ENCODE results near the gene QRICH1. TPM values are rescaled to one million over a fixed set of nuclear protein-coding genes. Genes with fewer than 3 reads are reported as not detected.
"Not testable (repeated sequence)": the region's sequence is repeated elsewhere in the genome, so short reads cannot be mapped to it uniquely, and the experiment has no call there.

QRICH1 gene
- total RNA-seq, 4 donors from 2014 or later, result 66.2 to 171 (median 81.8) TPM

GRCh38 chr3:49013113-49013737 lies 80.6 kb downstream of the QRICH1 start:
- Histone ChIP-seq H3K27me3 (no peaks in the 10 kb centered on the region), H3K27ac (peak overlapping the region in 1 of 4 donors; percentile 10), H3K9me3 (no peaks in the 10 kb centered on the region), H3K4me3 (no peak overlapping the region), H3K4me1 (peaks cover 0 to 67% (median 14%) of the 10 kb centered on the region in 3 donors), H3K36me3 (peaks cover 0 to 67% of the 10 kb centered on the region in 2 donors)
- WGBS, 2 donors (ENCODE audit: low coverage in 1 of 2), result 67 to 71% methylated on average over 6 to 8 of the region's 19 CpGs
- ATAC-seq, result no peak
- TF ChIP-seq, protein P1, sequence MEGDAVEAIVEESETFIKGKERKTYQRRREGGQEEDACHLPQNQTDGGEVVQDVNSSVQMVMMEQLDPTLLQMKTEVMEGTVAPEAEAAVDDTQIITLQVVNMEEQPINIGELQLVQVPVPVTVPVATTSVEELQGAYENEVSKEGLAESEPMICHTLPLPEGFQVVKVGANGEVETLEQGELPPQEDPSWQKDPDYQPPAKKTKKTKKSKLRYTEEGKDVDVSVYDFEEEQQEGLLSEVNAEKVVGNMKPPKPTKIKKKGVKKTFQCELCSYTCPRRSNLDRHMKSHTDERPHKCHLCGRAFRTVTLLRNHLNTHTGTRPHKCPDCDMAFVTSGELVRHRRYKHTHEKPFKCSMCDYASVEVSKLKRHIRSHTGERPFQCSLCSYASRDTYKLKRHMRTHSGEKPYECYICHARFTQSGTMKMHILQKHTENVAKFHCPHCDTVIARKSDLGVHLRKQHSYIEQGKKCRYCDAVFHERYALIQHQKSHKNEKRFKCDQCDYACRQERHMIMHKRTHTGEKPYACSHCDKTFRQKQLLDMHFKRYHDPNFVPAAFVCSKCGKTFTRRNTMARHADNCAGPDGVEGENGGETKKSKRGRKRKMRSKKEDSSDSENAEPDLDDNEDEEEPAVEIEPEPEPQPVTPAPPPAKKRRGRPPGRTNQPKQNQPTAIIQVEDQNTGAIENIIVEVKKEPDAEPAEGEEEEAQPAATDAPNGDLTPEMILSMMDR (IDR thresholded peaks at IDR 0.05), result no peak
- TF ChIP-seq POLR2AphosphoS5 (IDR thresholded peaks at IDR 0.05), result no peak
- TF ChIP-seq POLR2A (IDR thresholded peaks at IDR 0.05), result no peak
- no peak for TF ChIP-seq EP300 (IDR thresholded peaks at IDR 0.05)

DNA sequence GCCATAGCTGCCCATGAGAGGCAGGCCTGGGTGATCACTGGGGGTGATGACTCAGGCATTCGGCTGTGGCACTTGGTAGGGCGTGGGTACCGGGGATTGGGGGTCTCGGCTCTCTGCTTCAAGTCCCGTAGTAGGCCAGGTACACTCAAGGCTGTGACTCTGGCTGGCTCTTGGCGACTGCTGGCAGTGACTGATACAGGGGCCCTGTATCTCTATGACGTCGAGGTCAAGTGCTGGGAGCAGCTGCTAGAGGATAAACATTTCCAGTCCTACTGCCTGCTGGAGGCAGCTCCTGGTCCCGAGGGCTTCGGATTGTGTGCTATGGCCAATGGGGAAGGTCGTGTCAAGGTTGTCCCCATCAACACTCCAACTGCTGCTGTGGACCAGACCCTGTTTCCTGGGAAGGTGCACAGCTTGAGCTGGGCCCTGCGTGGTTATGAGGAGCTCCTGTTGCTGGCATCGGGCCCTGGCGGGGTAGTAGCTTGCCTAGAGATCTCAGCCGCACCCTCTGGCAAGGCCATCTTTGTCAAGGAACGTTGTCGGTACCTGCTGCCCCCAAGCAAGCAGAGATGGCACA lies 81.3 kb downstream of the QRICH1 start:
- no peak for ATAC-seq

DNA sequence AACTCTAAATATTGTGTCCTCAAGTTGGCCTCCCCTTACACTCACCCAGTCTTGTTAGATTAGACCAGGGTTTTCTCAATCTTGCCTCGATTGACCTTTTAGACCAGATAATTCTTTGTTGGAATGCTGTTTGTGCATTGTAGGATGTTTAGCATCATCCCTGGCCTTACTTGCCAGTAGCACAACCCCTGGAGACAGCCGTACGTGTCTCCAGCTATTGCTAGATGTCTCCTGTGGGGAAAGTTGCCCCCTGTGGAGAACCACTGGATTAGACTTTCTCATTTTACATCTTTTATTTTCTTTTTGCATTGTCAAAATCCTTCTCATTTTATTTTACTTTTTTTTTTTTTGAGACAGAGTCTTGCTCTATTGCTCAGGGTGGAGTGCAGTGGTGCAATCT lies 84.5 kb downstream of the QRICH1 start:
- Histone ChIP-seq H3K27ac (no peak overlapping the region), H3K36me3 (peaks cover 0 to 44% of the 10 kb centered on the region in 2 donors), H3K4me3 (no peak overlapping the region), H3K9me3 (no peaks in the 10 kb centered on the region), H3K27me3 (no peaks in the 10 kb centered on the region), H3K4me1 (peaks cover 0 to 72% (median 9%) of the 10 kb centered on the region in 3 donors)
- ATAC-seq, result no peak
- TF ChIP-seq POLR2AphosphoS5 (IDR thresholded peaks at IDR 0.05) (no peak), POLR2A (IDR thresholded peaks at IDR 0.05) (no peak), EP300 (IDR thresholded peaks at IDR 0.05) (no peak)
- TF ChIP-seq, protein P1 (IDR thresholded peaks at IDR 0.05), result no peak
- WGBS, 2 donors (ENCODE audit: low coverage in 1 of 2), result 62 to 69% methylated on average over 3 of the region's 3 CpGs

More for the DNA sequence above, 81.3 kb downstream of the QRICH1 start:
- TF ChIP-seq EP300 (IDR thresholded peaks at IDR 0.05), result no peak
- TF ChIP-seq, protein P1 (IDR thresholded peaks at IDR 0.05), result no peak
- no peak for TF ChIP-seq POLR2A (IDR thresholded peaks at IDR 0.05)
- no peak for TF ChIP-seq POLR2AphosphoS5 (IDR thresholded peaks at IDR 0.05)
- Histone ChIP-seq H3K9me3 (no peaks in the 10 kb centered on the region), H3K27ac (peak overlapping the region in 2 of 4 donors; percentile 20 to 46), H3K36me3 (peaks cover 0 to 67% of the 10 kb centered on the region in 2 donors), H3K4me3 (no peak overlapping the region), H3K4me1 (peaks cover 0 to 69% (median 13%) of the 10 kb centered on the region in 3 donors), H3K27me3 (no peaks in the 10 kb centered on the region)
- no CpG with 5 or more reads among the region's 17 CpGs for WGBS, 2 donors (ENCODE audit: low coverage in 1 of 2)

DNA sequence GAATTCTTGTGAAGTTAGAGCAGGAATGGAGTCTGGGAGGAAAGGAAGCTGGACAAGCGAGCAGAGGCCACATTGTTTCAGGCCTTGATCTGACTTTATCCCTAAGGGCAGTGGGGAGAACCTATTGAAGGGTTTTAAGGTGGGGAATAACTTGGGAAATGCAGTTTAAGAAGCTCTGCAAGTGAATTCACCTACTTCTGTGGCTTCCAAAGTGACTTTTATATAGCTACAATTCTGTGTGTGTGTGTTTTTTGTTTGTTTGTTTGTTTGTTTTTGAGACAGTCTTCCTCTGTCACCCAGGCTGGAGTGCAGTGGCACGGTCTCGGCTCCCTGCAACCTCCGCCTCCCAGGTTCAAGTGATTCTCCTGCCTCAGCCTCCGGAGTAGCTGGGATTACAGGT lies 85.2 kb downstream of the QRICH1 start:
- peaks cover 0 to 41% of the 10 kb centered on the region in 2 donors for H3K36me3 ChIP-seq
- WGBS, 2 donors (ENCODE audit: low coverage in 1 of 2), result 60 to 78% methylated on average over 2 to 4 of the region's 5 CpGs
- H3K27ac ChIP-seq, result peak overlapping the region in 3 of 4 donors; percentile 85 to 98 (median 97)
- H3K9me3 ChIP-seq, H3K27me3 ChIP-seq, ATAC-seq: not testable (repeated sequence)
- peaks cover 0 to 72% (median 9%) of the 10 kb centered on the region in 3 donors for H3K4me1 ChIP-seq
- H3K4me3 ChIP-seq, result peak overlapping the region in 1 of 2 donors; percentile 90

- peak overlapping the region; percentile 84 to 98 (median 91) for H3K27ac ChIP-seq
- ATAC-seq, result peak; percentile 80
- 0 to 8% methylated on average over 2 to 5 of the region's 41 CpGs for WGBS, 2 donors (ENCODE audit: low coverage in 1 of 2)
- no peaks in the 10 kb centered on the region for H3K27me3 ChIP-seq
- TF ChIP-seq POLR2A (IDR thresholded peaks at IDR 0.05), result no peak
- TF ChIP-seq, protein P1 (IDR thresholded peaks at IDR 0.05), result peak in 1 of 4 experiments; percentile 12
- H3K9me3 ChIP-seq, result no peaks in the 10 kb centered on the region
- peaks cover 0 to 36% of the 10 kb centered on the region in 2 donors for H3K36me3 ChIP-seq
- H3K4me3 ChIP-seq, result peak overlapping the region; percentile 56 to 90
- H3K4me1 ChIP-seq, result peaks cover 0 to 66% (median 9%) of the 10 kb centered on the region in 3 donors
These were observed 85.9 kb downstream of the QRICH1 start for GRCh38 chr3:49007771-49008528.

All from gastroesophageal sphincter (tissue), 4 donors.